HEK293 (cell line): ENCODE measurements around the gene TMEM130.

Experiments used
- BCL11A ChIP-seq: fragments of 450-650 bp; formaldehyde crosslinking; IDR thresholded peaks from 2 replicates; pipeline ENCODE4 v1.5.1; 2016; ENCODE audit warnings: low read depth, missing biosample characterization, missing genetic modification characterization
- IKZF3 ChIP-seq: fragments of 450-650 bp; IDR thresholded peaks from 2 replicates; pipeline ENCODE4 v1.5.0; 2018; ENCODE audit warnings: missing biosample characterization, mild to moderate bottlenecking, missing genetic modification characterization, moderate library complexity
- PRDM2 ChIP-seq: fragments of 450-650 bp; formaldehyde crosslinking; IDR thresholded peaks from 2 replicates; pipeline ENCODE4 v1.5.1; 2016; ENCODE audit warnings: missing biosample characterization, missing genetic modification characterization, borderline replicate concordance
- SALL2 ChIP-seq: fragments of 450-650 bp; formaldehyde crosslinking; IDR thresholded peaks from 2 replicates; pipeline ENCODE4 v1.5.0; 2017; ENCODE audit warnings: missing biosample characterization, mild to moderate bottlenecking, missing genetic modification characterization, borderline replicate concordance
- SCRT1 ChIP-seq: fragments of 450-650 bp; formaldehyde crosslinking; IDR thresholded peaks from 2 replicates; pipeline ENCODE4 v1.5.1; 2016; ENCODE audit warnings: missing biosample characterization, missing genetic modification characterization, borderline replicate concordance
- ZBTB1 ChIP-seq: fragments of 450-650 bp; formaldehyde crosslinking; IDR thresholded peaks from 2 replicates; pipeline ENCODE4 v1.5.1; 2016; ENCODE audit warnings: missing biosample characterization, missing genetic modification characterization
- ZBTB17 ChIP-seq: fragments of 450-650 bp; formaldehyde crosslinking; IDR thresholded peaks from 2 replicates; pipeline ENCODE4 v1.5.1; 2016; ENCODE audit warnings: missing biosample characterization, missing genetic modification characterization
- ZBTB48 ChIP-seq: fragments of 450-650 bp; formaldehyde crosslinking; IDR thresholded peaks from 2 replicates; pipeline ENCODE4 v1.5.1; 2016; ENCODE audit warnings: missing biosample characterization, missing genetic modification characterization
- ZBTB7A ChIP-seq: fragments of 450-650 bp; formaldehyde crosslinking; IDR thresholded peaks from 2 replicates; pipeline ENCODE4 v1.5.1; 2016; ENCODE audit warnings: low read depth, missing biosample characterization, missing genetic modification characterization
- ZNF121 ChIP-seq: fragments of 450-650 bp; formaldehyde crosslinking; IDR thresholded peaks from 2 replicates; pipeline ENCODE4 v1.5.1; 2016; ENCODE audit warnings: missing biosample characterization, missing genetic modification characterization
- ZNF184 ChIP-seq: fragments of 450-650 bp; IDR thresholded peaks from 2 replicates; pipeline ENCODE4 v1.5.1; 2018; ENCODE audit warnings: missing biosample characterization, mild to moderate bottlenecking, missing genetic modification characterization
- ZNF24 ChIP-seq: fragments of 450-650 bp; formaldehyde crosslinking; IDR thresholded peaks from 2 replicates; pipeline ENCODE4 v1.5.1; 2016; ENCODE audit warnings: missing biosample characterization, missing genetic modification characterization
- ZNF292 ChIP-seq: fragments of 450-650 bp; formaldehyde crosslinking; IDR thresholded peaks from 2 replicates; pipeline ENCODE4 v1.5.1; 2016; ENCODE audit warnings: low read depth, missing biosample characterization, missing genetic modification characterization, borderline replicate concordance
- ZNF324 ChIP-seq: fragments of 450-650 bp; formaldehyde crosslinking; IDR thresholded peaks from 2 replicates; pipeline ENCODE4 v1.5.1; 2016; ENCODE audit warnings: missing biosample characterization, missing genetic modification characterization
- ZNF335 ChIP-seq: fragments of 450-650 bp; formaldehyde crosslinking; conservative IDR thresholded peaks from 2 replicates; pipeline ENCODE4 v1.5.1; 2016; ENCODE audit warnings: missing biosample characterization, missing genetic modification characterization
- ZNF404 ChIP-seq: fragments of 450-650 bp; formaldehyde crosslinking; IDR thresholded peaks from 2 replicates; pipeline ENCODE4 v1.5.1; 2017; ENCODE audit warnings: missing biosample characterization, missing genetic modification characterization
- ZNF501 ChIP-seq: fragments of 450-650 bp; formaldehyde crosslinking; IDR thresholded peaks from 2 replicates; pipeline ENCODE4 v1.5.1; 2016; ENCODE audit warnings: missing biosample characterization, missing genetic modification characterization
- ZSCAN16 ChIP-seq: fragments of 450-650 bp; formaldehyde crosslinking; IDR thresholded peaks from 2 replicates; pipeline ENCODE4 v1.5.1; 2016; ENCODE audit warnings: missing biosample characterization, missing genetic modification characterization
- TF ChIP-seq, protein P1 (sequence below): fragments of 450-650 bp; formaldehyde crosslinking; IDR thresholded peaks from 2 replicates; pipeline ENCODE4 v1.5.1; 2017; ENCODE audit warnings: missing biosample characterization, missing genetic modification characterization
- TF ChIP-seq, protein P2 (sequence below): fragments of 450-650 bp; formaldehyde crosslinking; IDR thresholded peaks from 2 replicates; pipeline ENCODE4 v1.5.1; 2016; ENCODE audit warnings: missing biosample characterization, missing genetic modification characterization
- TF ChIP-seq, protein P3 (sequence below): fragments of 450-650 bp; formaldehyde crosslinking; IDR thresholded peaks from 2 replicates; pipeline ENCODE4 v1.5.1; 2016; ENCODE audit warnings: missing biosample characterization, missing genetic modification characterization

The TMEM130 gene

DNA sequence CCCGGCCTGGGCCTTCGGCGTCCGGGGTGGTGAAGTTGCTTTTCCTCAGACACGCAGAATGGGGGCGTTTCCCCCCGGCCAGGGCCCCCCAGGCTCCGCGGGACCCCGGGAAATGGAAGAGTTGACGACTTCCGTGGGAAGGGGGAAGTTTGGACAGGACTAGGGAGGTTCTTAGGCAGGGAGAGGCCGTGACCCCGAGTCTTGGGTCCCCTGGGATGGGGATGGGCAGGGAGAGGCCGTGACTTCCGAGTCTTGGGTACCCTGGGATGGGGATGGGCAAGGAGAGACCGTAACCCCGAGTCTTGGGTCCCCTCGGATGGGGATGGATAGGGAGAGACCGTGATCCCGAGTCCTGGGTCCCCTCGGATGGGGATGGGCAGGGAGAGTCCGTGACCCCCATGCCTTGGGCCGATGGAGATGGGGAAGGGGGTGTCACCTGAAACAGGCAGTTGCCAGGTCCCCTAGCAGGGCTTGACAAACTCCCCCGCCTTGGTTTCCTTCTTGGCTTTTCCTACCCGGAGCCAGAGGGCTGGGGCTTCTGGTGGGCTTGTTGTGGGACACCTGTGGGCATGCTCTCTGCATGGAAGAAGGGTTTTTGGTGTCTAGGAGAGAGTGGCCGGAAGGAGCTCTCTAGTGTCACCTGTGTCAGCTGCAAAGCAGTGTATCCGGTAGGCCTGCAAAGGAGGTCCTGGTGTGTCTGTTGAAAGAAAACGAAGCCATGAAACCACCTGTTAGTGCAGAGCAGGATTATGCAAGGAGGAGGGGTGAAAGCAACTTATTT, 9.6 kb upstream of the TMEM130 start (continued):
- TF ChIP-seq, protein P1, sequence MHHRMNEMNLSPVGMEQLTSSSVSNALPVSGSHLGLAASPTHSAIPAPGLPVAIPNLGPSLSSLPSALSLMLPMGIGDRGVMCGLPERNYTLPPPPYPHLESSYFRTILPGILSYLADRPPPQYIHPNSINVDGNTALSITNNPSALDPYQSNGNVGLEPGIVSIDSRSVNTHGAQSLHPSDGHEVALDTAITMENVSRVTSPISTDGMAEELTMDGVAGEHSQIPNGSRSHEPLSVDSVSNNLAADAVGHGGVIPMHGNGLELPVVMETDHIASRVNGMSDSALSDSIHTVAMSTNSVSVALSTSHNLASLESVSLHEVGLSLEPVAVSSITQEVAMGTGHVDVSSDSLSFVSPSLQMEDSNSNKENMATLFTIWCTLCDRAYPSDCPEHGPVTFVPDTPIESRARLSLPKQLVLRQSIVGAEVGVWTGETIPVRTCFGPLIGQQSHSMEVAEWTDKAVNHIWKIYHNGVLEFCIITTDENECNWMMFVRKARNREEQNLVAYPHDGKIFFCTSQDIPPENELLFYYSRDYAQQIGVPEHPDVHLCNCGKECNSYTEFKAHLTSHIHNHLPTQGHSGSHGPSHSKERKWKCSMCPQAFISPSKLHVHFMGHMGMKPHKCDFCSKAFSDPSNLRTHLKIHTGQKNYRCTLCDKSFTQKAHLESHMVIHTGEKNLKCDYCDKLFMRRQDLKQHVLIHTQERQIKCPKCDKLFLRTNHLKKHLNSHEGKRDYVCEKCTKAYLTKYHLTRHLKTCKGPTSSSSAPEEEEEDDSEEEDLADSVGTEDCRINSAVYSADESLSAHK (tag by site-specific recombination), result no peak
- TF ChIP-seq SCRT1 (tag by site-specific recombination) (peak; percentile 97), ZBTB1 (tag by site-specific recombination) (no peak), ZNF501 (tag by site-specific recombination) (no peak), ZNF404 (tag by site-specific recombination) (no peak), ZNF324 (tag by site-specific recombination) (no peak), ZBTB7A (peak; percentile 7; the same call in 1 of the 2 replicates), ZSCAN16 (tag by site-specific recombination) (0 out of 2 replicates have a peak, but pooled peaks have one; percentile 7), ZNF184 (tag by site-specific recombination) (no peak), PRDM2 (tag by site-specific recombination) (no peak), IKZF3 (tag by site-specific recombination) (no peak), ZNF121 (no peak), ZNF24 (tag by site-specific recombination) (no peak), SALL2 (tag by site-specific recombination) (no peak), ZBTB17 (tag by site-specific recombination) (no peak), ZBTB48 (no peak), ZNF292 (tag by site-specific recombination) (no peak), BCL11A (tag by site-specific recombination) (no peak), ZNF335 (tag by site-specific recombination) (peak; percentile 95)
- TF ChIP-seq, protein P2, sequence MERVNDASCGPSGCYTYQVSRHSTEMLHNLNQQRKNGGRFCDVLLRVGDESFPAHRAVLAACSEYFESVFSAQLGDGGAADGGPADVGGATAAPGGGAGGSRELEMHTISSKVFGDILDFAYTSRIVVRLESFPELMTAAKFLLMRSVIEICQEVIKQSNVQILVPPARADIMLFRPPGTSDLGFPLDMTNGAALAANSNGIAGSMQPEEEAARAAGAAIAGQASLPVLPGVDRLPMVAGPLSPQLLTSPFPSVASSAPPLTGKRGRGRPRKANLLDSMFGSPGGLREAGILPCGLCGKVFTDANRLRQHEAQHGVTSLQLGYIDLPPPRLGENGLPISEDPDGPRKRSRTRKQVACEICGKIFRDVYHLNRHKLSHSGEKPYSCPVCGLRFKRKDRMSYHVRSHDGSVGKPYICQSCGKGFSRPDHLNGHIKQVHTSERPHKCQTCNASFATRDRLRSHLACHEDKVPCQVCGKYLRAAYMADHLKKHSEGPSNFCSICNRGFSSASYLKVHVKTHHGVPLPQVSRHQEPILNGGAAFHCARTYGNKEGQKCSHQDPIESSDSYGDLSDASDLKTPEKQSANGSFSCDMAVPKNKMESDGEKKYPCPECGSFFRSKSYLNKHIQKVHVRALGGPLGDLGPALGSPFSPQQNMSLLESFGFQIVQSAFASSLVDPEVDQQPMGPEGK, result peak; percentile 55; the same call in 1 of the 2 replicates
- TF ChIP-seq, protein P3, sequence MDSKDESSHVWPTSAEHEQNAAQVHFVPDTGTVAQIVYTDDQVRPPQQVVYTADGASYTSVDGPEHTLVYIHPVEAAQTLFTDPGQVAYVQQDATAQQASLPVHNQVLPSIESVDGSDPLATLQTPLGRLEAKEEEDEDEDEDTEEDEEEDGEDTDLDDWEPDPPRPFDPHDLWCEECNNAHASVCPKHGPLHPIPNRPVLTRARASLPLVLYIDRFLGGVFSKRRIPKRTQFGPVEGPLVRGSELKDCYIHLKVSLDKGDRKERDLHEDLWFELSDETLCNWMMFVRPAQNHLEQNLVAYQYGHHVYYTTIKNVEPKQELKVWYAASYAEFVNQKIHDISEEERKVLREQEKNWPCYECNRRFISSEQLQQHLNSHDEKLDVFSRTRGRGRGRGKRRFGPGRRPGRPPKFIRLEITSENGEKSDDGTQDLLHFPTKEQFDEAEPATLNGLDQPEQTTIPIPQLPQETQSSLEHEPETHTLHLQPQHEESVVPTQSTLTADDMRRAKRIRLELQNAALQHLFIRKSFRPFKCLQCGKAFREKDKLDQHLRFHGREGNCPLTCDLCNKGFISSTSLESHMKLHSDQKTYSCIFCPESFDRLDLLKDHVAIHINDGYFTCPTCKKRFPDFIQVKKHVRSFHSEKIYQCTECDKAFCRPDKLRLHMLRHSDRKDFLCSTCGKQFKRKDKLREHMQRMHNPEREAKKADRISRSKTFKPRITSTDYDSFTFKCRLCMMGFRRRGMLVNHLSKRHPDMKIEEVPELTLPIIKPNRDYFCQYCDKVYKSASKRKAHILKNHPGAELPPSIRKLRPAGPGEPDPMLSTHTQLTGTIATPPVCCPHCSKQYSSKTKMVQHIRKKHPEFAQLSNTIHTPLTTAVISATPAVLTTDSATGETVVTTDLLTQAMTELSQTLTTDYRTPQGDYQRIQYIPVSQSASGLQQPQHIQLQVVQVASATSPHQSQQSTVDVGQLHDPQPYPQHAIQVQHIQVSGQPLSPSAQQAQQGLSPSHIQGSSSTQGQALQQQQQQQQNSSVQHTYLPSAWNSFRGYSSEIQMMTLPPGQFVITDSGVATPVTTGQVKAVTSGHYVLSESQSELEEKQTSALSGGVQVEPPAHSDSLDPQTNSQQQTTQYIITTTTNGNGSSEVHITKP (tag by site-specific recombination), result peak; percentile 76
